ENCODE results near the gene ORAI1.
"Not testable (repeated sequence)": the region's sequence is repeated elsewhere in the genome, so short reads cannot be mapped to it uniquely, and the experiment has no call there.

ORAI1 gene

GRCh38 chr12:121579981-121580868 is 46.1 kb upstream of the ORAI1 start:
- TF ChIP-seq CTCF (IDR thresholded peaks at IDR 0.05; ENCODE audit: low read depth, low read length, missing control alignments): no peak
- peak overlapping the region; percentile 59 for H3K4me3 ChIP-seq (ENCODE audit: low read depth, low read length)
- DNase-seq (ENCODE audit: low read depth): no peak

- no peak for TF ChIP-seq CTCF (IDR thresholded peaks at IDR 0.05; ENCODE audit: low read depth, low read length, missing control alignments)
- DNase-seq (ENCODE audit: low read depth): no peak
Measured at GRCh38 chr12:121580959-121581685, 45.2 kb upstream of the ORAI1 start, which contains the start of gene KDM2B. TSS of gene KDM2B (minus strand) at chr12:121581023. CDS start at chr12:121580911, 112 bp downstream.

GRCh38 chr12:121581686-121582429 is 44.5 kb upstream of the ORAI1 start:
- no peak for TF ChIP-seq CTCF (IDR thresholded peaks at IDR 0.05; ENCODE audit: low read depth, low read length, missing control alignments)
- no peak overlapping the region for H3K4me3 ChIP-seq (ENCODE audit: low read depth, low read length)
- no peak for DNase-seq (ENCODE audit: low read depth)

More at GRCh38 chr12:121580959-121581685, 45.2 kb upstream of the ORAI1 start, which contains the start of gene KDM2B:
- peak within 1 kb of the TSS; percentile 59 for H3K4me3 ChIP-seq (ENCODE audit: low read depth, low read length)

- H3K4me3 ChIP-seq (ENCODE audit: low read depth, low read length): no peak overlapping the region
- TF ChIP-seq CTCF (IDR thresholded peaks at IDR 0.05; ENCODE audit: low read depth, low read length, missing control alignments): no peak
- DNase-seq (ENCODE audit: low read depth): no peak
Measured at GRCh38 chr12:121582583-121583333, 43.6 kb upstream of the ORAI1 start.

- DNase-seq (ENCODE audit: low read depth); H3K4me3 ChIP-seq (ENCODE audit: low read depth, low read length): not testable (repeated sequence)
Measured at GRCh38 chr12:121583334-121583661, 43.0 kb upstream of the ORAI1 start.

GRCh38 chr12:121584885-121585284 is 41.4 kb upstream of the ORAI1 start:
- not testable (repeated sequence) for DNase-seq (ENCODE audit: low read depth); H3K4me3 ChIP-seq (ENCODE audit: low read depth, low read length)

GRCh38 chr12:121590476-121591143 is 35.7 kb upstream of the ORAI1 start:
- peak; percentile 42 for DNase-seq (ENCODE audit: low read depth)
- TF ChIP-seq CTCF (IDR thresholded peaks at IDR 0.05; ENCODE audit: low read depth, low read length, missing control alignments): no peak
- peak overlapping the region; percentile 36; the same call in 1 of the 2 replicates for H3K4me3 ChIP-seq (ENCODE audit: low read depth, low read length)
